Caco-2 (cell line): ENCODE results near the gene PHC1. TPM values are rescaled to one million over a fixed set of nuclear protein-coding genes. Genes with fewer than 3 reads are reported as not detected.

ENCODE experiments used
- BruUV-seq: library from RNA; stranded (reverse); fragments of 400-500 nt; replicated peaks from 2 replicates; lab custom pipeline; 2021; lab: Mats Ljungman, UMichigan
- CTCF ChIA-PET: fragments of 300-600 bp; sonication (Branson Sonifier 250); formaldehyde crosslinking; loops from one replicate; lab custom pipeline; 2022; ENCODE audit warnings: antibody characterized with exemption; lab: Charles Lee
- POLR2A ChIA-PET: fragments of 300-600 bp; sonication (Branson Sonifier 250); formaldehyde crosslinking; loops from one replicate; lab custom pipeline; 2022; ENCODE audit warnings: antibody characterized with exemption; lab: Charles Lee
- DNase-seq, 2 experiments: peaks; one replicate each; pipeline versions ENCODE4 v3.0.0 to v3.0.0-alpha.2; 2020 to 2022
- H3K27me3 ChIP-seq: replicated peaks from 2 replicates; pipeline ENCODE4 v1.6.0; 2011; ENCODE audit warnings: low read length; ENCODE audit not compliant: control insufficient read depth, insufficient read depth
- H3K36me3 ChIP-seq: 2 replicates; pipeline ENCODE4 v1.5.1; 2011; ENCODE audit warnings: low read length; ENCODE audit not compliant: control insufficient read depth, insufficient read depth
- H3K4me1 ChIP-seq: fragments of 250-450 bp; sonication (Bioruptor Pico); 2 replicates; pipeline ENCODE4 v1.5.1; 2020; ENCODE audit warnings: mild to moderate bottlenecking
- H3K4me3 ChIP-seq: 2 replicates; pipeline ENCODE4 v1.5.1; 2011; ENCODE audit warnings: low read depth, mild to moderate bottlenecking, control low read depth, low read length
- H3K9me3 ChIP-seq: fragments of 250-450 bp; sonication (Bioruptor Pico); 2 replicates; pipeline ENCODE4 v1.5.1; 2020; ENCODE audit warnings: mild to moderate bottlenecking, moderate library complexity
- H3K27ac Mint-ChIP-seq: one replicate; pipeline ENCODE4 v1.8.0; 2022; ENCODE audit warnings: mixed read lengths; ENCODE audit not compliant: unreplicated experiment
- H3K27me3 Mint-ChIP-seq: one replicate; pipeline ENCODE4 v1.8.0; 2022; ENCODE audit warnings: mixed read lengths; ENCODE audit not compliant: insufficient read depth, unreplicated experiment
- H3K36me3 Mint-ChIP-seq: one replicate; pipeline ENCODE4 v1.8.0; 2022; ENCODE audit warnings: mild to moderate bottlenecking, mixed read lengths; ENCODE audit not compliant: insufficient read depth, unreplicated experiment
- H3K4me1 Mint-ChIP-seq: one replicate; pipeline ENCODE4 v1.8.0; 2022; ENCODE audit warnings: low read depth, mixed read lengths; ENCODE audit not compliant: unreplicated experiment
- H3K4me3 Mint-ChIP-seq: one replicate; pipeline ENCODE4 v1.8.0; 2022; ENCODE audit warnings: mild to moderate bottlenecking, moderate library complexity, mixed read lengths; ENCODE audit not compliant: unreplicated experiment
- H3K9me3 Mint-ChIP-seq: one replicate; pipeline ENCODE4 v1.8.0; 2022; ENCODE audit warnings: mixed read lengths; ENCODE audit not compliant: unreplicated experiment
- CTCF ChIP-seq, 2 experiments: fragments of 200-600 bp in 1 of 2; IDR thresholded peaks; 1 replicate in 1 of 2; 2 replicates in 1 of 2; pipeline versions ENCODE4 v1.5.1 to v1.8.0; 2011 to 2022; ENCODE audit warnings: antibody characterized with exemption in 1 of 2, control low read depth in 1 of 2, inconsistent platforms in 1 of 2, low read depth in 1 of 2, low read length in 1 of 2, mild to moderate bottlenecking in 1 of 2, moderate library complexity in 1 of 2; ENCODE audit not compliant: insufficient read depth in 1 of 2, severe bottlenecking in 1 of 2, unreplicated experiment in 1 of 2
- intact Hi-C: fragments of 100-400 bp; cut with micrococcal nuclease; formaldehyde crosslinking; loops from one replicate; pipeline ENCODE4 v1.10.0; 2022; ENCODE audit not compliant: unreplicated experiment
- total RNA-seq: library from RNA; stranded (reverse); gene quantifications from 2 replicates; pipeline ENCODE4 v1.2.3, GENCODE V29; 2022

The PHC1 gene
- total RNA-seq, 1 experiment from 2014 or later: 28.7 TPM

- no peaks in the 10 kb centered on the region for H3K36me3 Mint-ChIP-seq
- Histone ChIP-seq H3K36me3 (no peaks in the 10 kb centered on the region), H3K4me1 (no peaks in the 10 kb centered on the region), H3K4me3 (no peak overlapping the region), H3K27me3 (no peaks in the 10 kb centered on the region), H3K9me3 (0 out of 2 replicates have a peak, but pooled peaks cover 8% of the 10 kb centered on the region)
- H3K4me3 Mint-ChIP-seq: no peak overlapping the region
- TF ChIP-seq CTCF (IDR thresholded peaks at IDR 0.05; ENCODE audit: insufficient read depth in 1 of 2, low read depth in 1 of 2, low read length in 1 of 2, severe bottlenecking in 1 of 2, unreplicated experiment in 1 of 2): no peak
- CTCF ChIA-PET: no interaction called here
- H3K27me3 Mint-ChIP-seq: no peaks in the 10 kb centered on the region
- no peak overlapping the region for H3K27ac Mint-ChIP-seq
- no peaks in the 10 kb centered on the region for H3K4me1 Mint-ChIP-seq
- H3K9me3 Mint-ChIP-seq: peaks cover 12% of the 10 kb centered on the region
- intact Hi-C loops: no loop called here
- BruUV-seq: no TSS peak
- DNase-seq: no peak
- POLR2A ChIA-PET: no interaction called here
These were observed 65.8 kb downstream of the PHC1 start for GRCh38 chr12:8980137-8980536.

DNA sequence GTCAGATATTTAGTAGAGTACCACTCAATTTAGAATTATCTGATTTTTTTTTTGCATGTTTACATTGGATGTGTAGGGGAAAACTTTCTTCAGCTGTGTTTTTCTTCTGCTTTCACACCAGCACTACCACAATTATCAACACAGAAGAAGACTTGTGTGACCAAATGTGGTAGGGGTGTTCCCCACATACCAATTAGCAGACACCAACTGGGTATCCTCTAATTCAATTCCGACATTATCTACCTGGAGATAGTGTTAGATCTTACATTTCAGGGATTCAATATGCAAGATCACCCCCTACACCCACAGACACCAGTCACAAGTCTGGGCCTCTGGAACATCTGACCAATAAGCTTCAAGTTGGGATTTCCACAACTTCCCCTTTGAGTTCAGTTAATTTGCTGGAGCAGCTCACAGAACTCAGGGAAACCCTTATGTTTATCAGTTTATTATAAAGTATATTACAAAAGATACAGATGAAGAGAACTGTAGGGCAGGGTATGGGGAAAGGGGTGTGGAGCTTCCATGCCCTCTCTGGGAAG, 71.0 kb downstream of the PHC1 start:
- no peaks in the 10 kb centered on the region for H3K9me3 ChIP-seq
- Mint-ChIP-seq H3K4me3 (no peak overlapping the region), H3K4me1 (no peaks in the 10 kb centered on the region), H3K36me3 (no peaks in the 10 kb centered on the region), H3K27me3 (no peaks in the 10 kb centered on the region), H3K9me3 (no peaks in the 10 kb centered on the region), H3K27ac (no peak overlapping the region)
- DNase-seq: no peak
- H3K36me3 ChIP-seq: no peaks in the 10 kb centered on the region
- ChIA-PET CTCF (no interaction called here), POLR2A (no interaction called here)
- H3K27me3 ChIP-seq: no peaks in the 10 kb centered on the region
- no peak for TF ChIP-seq CTCF (IDR thresholded peaks at IDR 0.05; ENCODE audit: insufficient read depth in 1 of 2, low read depth in 1 of 2, low read length in 1 of 2, severe bottlenecking in 1 of 2, unreplicated experiment in 1 of 2)
- no peak overlapping the region for H3K4me3 ChIP-seq
- BruUV-seq: no TSS peak
- intact Hi-C loops: no loop called here
- no peaks in the 10 kb centered on the region for H3K4me1 ChIP-seq

GRCh38 chr12:8987163-8987562, 72.9 kb downstream of the PHC1 start:
- POLR2A ChIA-PET: no interaction called here

More at GRCh38 chr12:8987163-8987562, 72.9 kb downstream of the PHC1 start:
- no peaks in the 10 kb centered on the region for H3K9me3 ChIP-seq
- BruUV-seq: no TSS peak
- Mint-ChIP-seq H3K36me3 (no peaks in the 10 kb centered on the region), H3K4me1 (no peaks in the 10 kb centered on the region), H3K9me3 (no peaks in the 10 kb centered on the region), H3K4me3 (no peak overlapping the region), H3K27ac (no peak overlapping the region), H3K27me3 (no peaks in the 10 kb centered on the region)
- CTCF ChIA-PET: no interaction called here
- no peak for DNase-seq
- H3K27me3 ChIP-seq: no peaks in the 10 kb centered on the region
- no peak for TF ChIP-seq CTCF (IDR thresholded peaks at IDR 0.05; ENCODE audit: insufficient read depth in 1 of 2, low read depth in 1 of 2, low read length in 1 of 2, severe bottlenecking in 1 of 2, unreplicated experiment in 1 of 2)
- intact Hi-C loops: no loop called here
- no peaks in the 10 kb centered on the region for H3K4me1 ChIP-seq
- H3K36me3 ChIP-seq: no peaks in the 10 kb centered on the region
- no peak overlapping the region for H3K4me3 ChIP-seq
